A549 (cell line): ENCODE data around the gene AGAP3.

Experiments
- CHD2 ChIP-seq: fragments of 150-350 bp; IDR thresholded peaks from 2 replicates; pipeline ENCODE4 v1.6.1; 2014; ENCODE audit warnings: low read length; ENCODE audit not compliant: partially characterized antibody
- POLR2AphosphoS2 ChIP-seq: conservative IDR thresholded peaks from 2 replicates; pipeline ENCODE4 v1.6.1; 2012; ENCODE audit warnings: low read length, improper control_type of control experiment, inconsistent platforms

- no peak for TF ChIP-seq CHD2
- no peak for TF ChIP-seq POLR2AphosphoS2
These were observed 50.9 kb downstream of the AGAP3 start for GRCh38 chr7:151137076-151137675.
